Tibial nerve (tissue), 4 donors: Measurements from ENCODE around the gene KDM5C. TPM values are rescaled to one million over a fixed set of nuclear protein-coding genes. Genes with fewer than 3 reads are reported as not detected.

ENCODE experiments used
- DNase-seq, 2 donors: peaks; one replicate each; pipeline ENCODE4 v3.0.0-alpha.2; 2019; ENCODE audit warnings: low spot score in 2 of 2
- H3K27ac ChIP-seq, 4 donors: fragments of 200-600 bp; sonication (generic) in 3 of 4; one replicate each; pipeline ENCODE4 v1.5.1; 2017 to 2019; ENCODE audit warnings: mild to moderate bottlenecking in 1 of 4
- H3K27me3 ChIP-seq, 2 donors: fragments of 200-600 bp; sonication (generic) in 1 of 2; one replicate each; pipeline versions ENCODE4 v1.5.1 to v1.6.0; 2017 to 2019
- H3K36me3 ChIP-seq, 3 donors: fragments of 200-600 bp; sonication (generic); one replicate each; pipeline ENCODE4 v1.5.1; 2018 to 2019
- H3K4me1 ChIP-seq, 4 donors: fragments of 200-600 bp; sonication (generic) in 3 of 4; one replicate each; pipeline ENCODE4 v1.5.1; 2017 to 2019
- H3K4me3 ChIP-seq, 4 donors: fragments of 200-600 bp; sonication (generic) in 3 of 4; one replicate each; pipeline ENCODE4 v1.5.1; 2017 to 2019; ENCODE audit warnings: mild to moderate bottlenecking in 1 of 4, moderate library complexity in 1 of 4
- H3K9me3 ChIP-seq, 4 donors: fragments of 200-600 bp; sonication (generic) in 3 of 4; one replicate each; pipeline ENCODE4 v1.5.1; 2017 to 2019
- EP300 ChIP-seq, 2 donors: sonication (generic); formaldehyde crosslinking; IDR thresholded peaks; one replicate each; pipeline ENCODE4 v1.6.1; 2017; ENCODE audit warnings: antibody characterized with exemption in 2 of 2, mild to moderate bottlenecking in 1 of 2
- POLR2A ChIP-seq, 2 donors: fragments of 450-650 bp; IDR thresholded peaks; one replicate each; pipeline ENCODE4 v1.6.1; 2017; ENCODE audit warnings: antibody characterized with exemption in 2 of 2, mild to moderate bottlenecking in 2 of 2, moderate library complexity in 2 of 2
- WGBS, 2 donors: methylation state at CpG; one replicate each; pipeline ENCODE4 v1.1.5; 2018; 5-methylcytosine and 5-hydroxymethylcytosine counted together
- total RNA-seq, 4 donors: library from RNA; depleted of rRNA; stranded (reverse); fragments of >200 nt; gene quantifications; one replicate each; pipeline ENCODE4 v1.1.0, GENCODE V29; 2016
- TF ChIP-seq, protein P1 (sequence below), 5 experiments: fragments of 200-600 bp in 3 of 5; fragments of 450-650 bp in 2 of 5; sonication (generic) in 3 of 5; IDR thresholded peaks; one replicate each; pipeline ENCODE4 v1.5.1; 2016 to 2019; ENCODE audit warnings: antibody characterized with exemption in 5 of 5, mild to moderate bottlenecking in 3 of 5, moderate library complexity in 2 of 5

KDM5C gene
- total RNA-seq, 4 donors from 2014 or later: 56.8 to 127 (median 112) TPM

DNA sequence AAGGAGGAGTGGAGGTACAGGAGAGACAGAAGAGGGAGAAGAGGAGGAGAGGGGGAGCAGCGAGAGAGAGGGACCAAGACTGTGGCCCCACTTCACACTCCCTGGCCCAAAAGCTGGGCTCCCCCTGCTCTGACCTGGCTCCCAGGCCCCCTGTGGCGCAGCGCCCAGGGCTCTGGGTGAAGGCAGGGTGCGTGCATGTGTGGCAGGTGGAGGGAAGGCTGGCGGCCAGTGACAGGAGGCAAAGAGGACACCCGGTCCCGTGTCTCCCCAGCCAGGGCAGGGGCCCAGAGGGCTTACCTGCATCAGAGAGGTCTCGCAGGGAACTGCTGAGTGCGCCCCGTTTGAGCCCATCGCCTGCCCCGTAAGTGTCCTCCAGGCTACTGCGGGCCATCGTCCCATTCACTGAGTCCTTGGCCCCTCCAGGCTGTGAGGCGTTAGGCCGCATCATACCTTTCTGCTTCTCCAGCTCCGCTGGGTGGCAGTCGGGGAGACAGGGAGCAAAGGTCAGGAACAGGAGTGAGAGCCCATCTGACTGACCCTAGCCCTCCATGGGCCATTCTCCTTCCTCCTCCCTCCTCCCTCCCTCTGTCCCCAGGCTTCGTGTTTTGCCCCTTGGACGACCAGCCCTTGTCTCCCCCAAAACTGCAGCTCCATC, 11.1 kb upstream of the KDM5C start:
- 82 to 90% methylated on average over 13 to 19 of the region's 20 CpGs for WGBS, 2 donors
- TF ChIP-seq POLR2A (IDR thresholded peaks at IDR 0.05) (no peak), EP300 (IDR thresholded peaks at IDR 0.05) (no peak)
- TF ChIP-seq, protein P1, sequence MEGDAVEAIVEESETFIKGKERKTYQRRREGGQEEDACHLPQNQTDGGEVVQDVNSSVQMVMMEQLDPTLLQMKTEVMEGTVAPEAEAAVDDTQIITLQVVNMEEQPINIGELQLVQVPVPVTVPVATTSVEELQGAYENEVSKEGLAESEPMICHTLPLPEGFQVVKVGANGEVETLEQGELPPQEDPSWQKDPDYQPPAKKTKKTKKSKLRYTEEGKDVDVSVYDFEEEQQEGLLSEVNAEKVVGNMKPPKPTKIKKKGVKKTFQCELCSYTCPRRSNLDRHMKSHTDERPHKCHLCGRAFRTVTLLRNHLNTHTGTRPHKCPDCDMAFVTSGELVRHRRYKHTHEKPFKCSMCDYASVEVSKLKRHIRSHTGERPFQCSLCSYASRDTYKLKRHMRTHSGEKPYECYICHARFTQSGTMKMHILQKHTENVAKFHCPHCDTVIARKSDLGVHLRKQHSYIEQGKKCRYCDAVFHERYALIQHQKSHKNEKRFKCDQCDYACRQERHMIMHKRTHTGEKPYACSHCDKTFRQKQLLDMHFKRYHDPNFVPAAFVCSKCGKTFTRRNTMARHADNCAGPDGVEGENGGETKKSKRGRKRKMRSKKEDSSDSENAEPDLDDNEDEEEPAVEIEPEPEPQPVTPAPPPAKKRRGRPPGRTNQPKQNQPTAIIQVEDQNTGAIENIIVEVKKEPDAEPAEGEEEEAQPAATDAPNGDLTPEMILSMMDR (IDR thresholded peaks at IDR 0.05): no peak
- Histone ChIP-seq H3K9me3 (no peaks in the 10 kb centered on the region), H3K27me3 (peaks cover 0 to 20% of the 10 kb centered on the region in 2 donors), H3K36me3 (peaks cover 0 to 42% (median 0%) of the 10 kb centered on the region in 3 donors), H3K4me1 (no peaks in the 10 kb centered on the region), H3K4me3 (no peak overlapping the region), H3K27ac (no peak overlapping the region)
- no peak for DNase-seq

DNA sequence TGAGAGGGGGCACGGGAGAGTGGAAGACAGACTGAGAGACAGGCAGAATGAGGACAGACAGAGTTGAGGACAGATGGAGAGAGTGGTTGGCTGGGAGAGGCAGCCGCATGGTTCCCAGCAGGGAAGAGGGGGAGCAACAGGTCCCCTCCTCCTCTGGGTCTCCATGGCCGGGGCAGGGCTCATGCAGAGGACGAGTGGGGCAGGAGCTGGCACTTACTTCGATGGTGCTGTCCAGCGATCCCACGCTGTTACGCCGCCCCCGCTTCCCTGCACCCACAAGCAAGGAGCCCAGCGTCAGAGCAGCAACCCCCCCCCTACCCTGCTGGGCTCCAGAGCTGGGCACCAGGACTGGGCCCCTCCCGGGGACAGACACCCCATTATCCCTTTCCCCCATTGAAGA, 10.6 kb upstream of the KDM5C start:
- peaks cover 0 to 40% (median 0%) of the 10 kb centered on the region in 3 donors for H3K36me3 ChIP-seq
- H3K4me3 ChIP-seq: no peak overlapping the region
- 67 to 77% methylated on average over 11 to 12 of the region's 12 CpGs for WGBS, 2 donors
- no peaks in the 10 kb centered on the region for H3K4me1 ChIP-seq
- no peak for TF ChIP-seq EP300 (IDR thresholded peaks at IDR 0.05)
- TF ChIP-seq, protein P1 (IDR thresholded peaks at IDR 0.05): no peak
- TF ChIP-seq POLR2A (IDR thresholded peaks at IDR 0.05): no peak
- H3K9me3 ChIP-seq: no peaks in the 10 kb centered on the region
- no peak overlapping the region for H3K27ac ChIP-seq
- no peak for DNase-seq
- peaks cover 0 to 22% of the 10 kb centered on the region in 2 donors for H3K27me3 ChIP-seq

DNA sequence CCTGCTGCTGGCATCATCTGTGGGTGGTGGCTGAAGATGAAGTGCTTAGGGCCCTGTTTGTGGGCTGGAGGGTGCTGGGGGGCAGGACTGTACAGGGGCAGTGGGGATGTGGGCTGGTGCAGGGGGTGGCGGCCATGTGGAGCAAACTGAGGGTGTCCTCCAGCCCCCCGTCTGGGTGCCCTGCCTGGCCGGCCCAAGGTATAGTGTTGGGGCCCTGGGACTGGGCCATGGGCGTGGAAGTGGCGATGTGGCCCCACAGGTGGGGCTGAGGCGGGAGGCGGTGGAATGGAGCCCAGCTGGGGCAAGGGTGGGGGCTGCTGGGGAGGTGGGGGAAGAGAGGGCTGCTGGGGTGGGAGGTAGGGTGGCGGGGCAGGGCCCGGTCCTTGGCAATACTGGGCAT, 9.5 kb upstream of the KDM5C start:
- H3K27ac ChIP-seq: no peak overlapping the region
- DNase-seq: no peak
- no peak for TF ChIP-seq EP300 (IDR thresholded peaks at IDR 0.05)
- TF ChIP-seq, protein P1 (IDR thresholded peaks at IDR 0.05): no peak
- TF ChIP-seq POLR2A (IDR thresholded peaks at IDR 0.05): no peak
- no peak overlapping the region for H3K4me3 ChIP-seq
- 98 to 100% methylated on average over 2 to 9 of the region's 9 CpGs for WGBS, 2 donors
- H3K9me3 ChIP-seq: no peaks in the 10 kb centered on the region
- no peaks in the 10 kb centered on the region for H3K4me1 ChIP-seq
- H3K27me3 ChIP-seq: peaks cover 0 to 26% of the 10 kb centered on the region in 2 donors
- H3K36me3 ChIP-seq: peaks cover 0 to 40% (median 0%) of the 10 kb centered on the region in 3 donors

DNA sequence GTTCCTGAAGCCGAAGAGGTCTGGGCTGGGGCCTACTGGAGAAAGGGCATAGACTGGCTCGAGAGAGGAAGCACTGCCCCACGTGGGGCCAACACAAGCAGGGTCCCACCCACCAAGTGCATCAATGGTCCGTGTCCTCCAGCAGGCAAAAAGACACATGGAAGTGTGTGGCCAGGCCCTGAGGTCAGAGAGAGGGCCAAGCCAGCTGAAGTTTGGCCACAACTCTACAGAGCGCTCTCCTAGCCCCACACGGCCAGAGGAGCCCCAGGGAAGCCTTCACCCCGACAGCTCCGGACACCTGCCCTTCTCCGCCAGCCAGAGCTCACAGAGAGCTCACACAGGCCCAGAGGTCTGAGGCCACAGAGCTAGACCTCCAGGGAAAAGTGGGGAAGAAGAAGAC, 8.5 kb upstream of the KDM5C start:
- no peaks in the 10 kb centered on the region for H3K9me3 ChIP-seq
- no peaks in the 10 kb centered on the region for H3K4me1 ChIP-seq
- peaks cover 0 to 26% of the 10 kb centered on the region in 2 donors for H3K27me3 ChIP-seq
- no peak overlapping the region for H3K27ac ChIP-seq
- WGBS, 2 donors: 73 to 100% methylated on average over 1 to 9 of the region's 9 CpGs
- H3K4me3 ChIP-seq: no peak overlapping the region
- no peak for DNase-seq
- TF ChIP-seq, protein P1 (IDR thresholded peaks at IDR 0.05): no peak
- no peak for TF ChIP-seq POLR2A (IDR thresholded peaks at IDR 0.05)
- no peak for TF ChIP-seq EP300 (IDR thresholded peaks at IDR 0.05)
- H3K36me3 ChIP-seq: peaks cover 0 to 36% (median 0%) of the 10 kb centered on the region in 3 donors

DNA sequence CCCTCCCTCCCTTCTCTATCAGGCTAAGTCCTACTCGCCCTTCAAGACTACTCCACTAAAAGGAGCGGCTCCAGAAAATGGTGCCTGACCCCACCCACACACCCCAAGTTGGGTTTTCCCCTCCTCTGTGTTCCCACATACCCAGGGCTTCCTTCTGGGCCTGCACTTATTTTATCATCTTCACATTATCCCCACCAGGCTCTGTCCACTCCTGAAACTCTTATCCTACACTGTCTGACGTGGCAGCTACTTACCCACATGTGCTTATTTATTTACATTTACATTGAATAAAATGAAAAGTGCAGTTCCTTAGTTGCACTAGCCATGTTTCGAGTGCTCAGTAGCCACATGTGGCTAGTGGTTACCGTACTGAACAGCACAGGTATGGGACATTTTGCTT, 5.1 kb upstream of the KDM5C start:
- WGBS, 2 donors: 64 to 81% methylated on average over 5 of the region's 5 CpGs
- peaks cover 0 to 5% (median 0%) of the 10 kb centered on the region in 4 donors for H3K4me1 ChIP-seq

More for the DNA sequence above, 5.1 kb upstream of the KDM5C start:
- TF ChIP-seq EP300 (IDR thresholded peaks at IDR 0.05): no peak
- TF ChIP-seq, protein P1 (IDR thresholded peaks at IDR 0.05): no peak
- TF ChIP-seq POLR2A (IDR thresholded peaks at IDR 0.05): no peak
- H3K9me3 ChIP-seq: no peaks in the 10 kb centered on the region
- no peak overlapping the region for H3K27ac ChIP-seq
- H3K36me3 ChIP-seq: peaks cover 0 to 8% (median 0%) of the 10 kb centered on the region in 3 donors
- no peak for DNase-seq
- H3K27me3 ChIP-seq: peaks cover 0 to 20% of the 10 kb centered on the region in 2 donors
- no peak overlapping the region for H3K4me3 ChIP-seq
